IMR-90 (cell line): ENCODE data around the gene TREH.
A peak's percentile ranks its signal among the peaks of the same experiment; 100 is the strongest.
"Not testable (repeated sequence)": the region's sequence is repeated elsewhere in the genome, so short reads cannot be mapped to it uniquely, and the experiment has no call there.

Experiments
- BHLHE40 ChIP-seq: fragments of 150-350 bp; IDR thresholded peaks from 2 replicates; pipeline ENCODE4 v1.6.1; 2016; ENCODE audit warnings: mild to moderate bottlenecking, low read depth, low read length
- CEBPB ChIP-seq: IDR thresholded peaks from 2 replicates; pipeline ENCODE4 v1.6.1; 2012; ENCODE audit warnings: low read depth, low read length, improper control_type of control experiment
- CHD1 ChIP-seq: IDR thresholded peaks from 2 replicates; pipeline ENCODE4 v1.6.1; 2012; ENCODE audit warnings: low read depth, low read length, improper control_type of control experiment
- CTCF ChIP-seq: conservative IDR thresholded peaks from 2 replicates; pipeline ENCODE4 v1.5.1; 2012; ENCODE audit warnings: mild to moderate bottlenecking, low read depth, low read length, improper control_type of control experiment
- ELK1 ChIP-seq: fragments of 150-350 bp; IDR thresholded peaks from 2 replicates; pipeline ENCODE4 v1.6.1; 2016; ENCODE audit warnings: low read depth, mild to moderate bottlenecking, low read length, moderate library complexity, borderline replicate concordance
- MAFK ChIP-seq: IDR thresholded peaks from 2 replicates; pipeline ENCODE4 v1.6.1; 2012; ENCODE audit warnings: low read depth, low read length, improper control_type of control experiment
- MAZ ChIP-seq: IDR thresholded peaks from 2 replicates; pipeline ENCODE4 v1.6.1; 2012; ENCODE audit warnings: low read depth, mild to moderate bottlenecking, low read length, improper control_type of control experiment, moderate library complexity, borderline replicate concordance
- NFE2L2 ChIP-seq: fragments of 150-350 bp; IDR thresholded peaks from 2 replicates; pipeline ENCODE4 v1.6.1; 2016; ENCODE audit warnings: low read depth, mild to moderate bottlenecking, low read length
- POLR2A ChIP-seq: IDR thresholded peaks from 2 replicates; pipeline ENCODE4 v1.6.1; 2012; ENCODE audit warnings: mild to moderate bottlenecking, low read depth, low read length
- RAD21 ChIP-seq: IDR thresholded peaks from 2 replicates; pipeline ENCODE4 v1.6.1; 2012; ENCODE audit warnings: low read length, improper control_type of control experiment
- RCOR1 ChIP-seq: IDR thresholded peaks from 2 replicates; pipeline ENCODE4 v1.6.1; 2012; ENCODE audit warnings: mild to moderate bottlenecking, low read length, improper control_type of control experiment; ENCODE audit not compliant: insufficient replicate concordance
- RFX5 ChIP-seq: IDR thresholded peaks from 2 replicates; pipeline ENCODE4 v1.8.0; 2012; ENCODE audit warnings: low read depth, mild to moderate bottlenecking, low read length, moderate library complexity
- SMC3 ChIP-seq: fragments of 150-350 bp; IDR thresholded peaks from 2 replicates; pipeline ENCODE4 v1.6.1; 2016; ENCODE audit warnings: low read depth, mild to moderate bottlenecking, antibody characterized with exemption, low read length, moderate library complexity
- USF2 ChIP-seq: fragments of 150-350 bp; IDR thresholded peaks from 2 replicates; pipeline ENCODE4 v1.6.1; 2017; ENCODE audit warnings: mild to moderate bottlenecking, antibody characterized with exemption, low read length, low read depth

GRCh38 chr11:118678908-118679307 is 542 bp downstream of the TREH start:
- TF ChIP-seq CTCF: 0 out of 2 replicates have a peak, but pooled peaks have one; percentile 17
- TF ChIP-seq POLR2A, MAZ, CEBPB, RFX5, BHLHE40, ELK1, RCOR1, MAFK, USF2, SMC3, RAD21, CHD1, NFE2L2: not testable (repeated sequence)
